AG10803 (cell line): Measurements from ENCODE around the gene KCNMB4.

Experiments
- DNase-seq: peaks from one replicate; pipeline ENCODE4 v3.0.0; 2010; ENCODE audit warnings: low read depth
- H3K4me3 ChIP-seq: 2 replicates; pipeline ENCODE4 v1.5.1; 2011; ENCODE audit warnings: mild to moderate bottlenecking, low read length, control low read depth
- TF ChIP-seq, protein P1 (sequence below): conservative IDR thresholded peaks from 2 replicates; pipeline ENCODE4 v1.5.1; 2011; ENCODE audit warnings: mild to moderate bottlenecking, low read length, control low read depth, inconsistent platforms

The KCNMB4 gene

GRCh38 chr12:70393787-70394499, 27.9 kb downstream of the KCNMB4 start:
- H3K4me3 ChIP-seq: no peak overlapping the region
- TF ChIP-seq, protein P1, sequence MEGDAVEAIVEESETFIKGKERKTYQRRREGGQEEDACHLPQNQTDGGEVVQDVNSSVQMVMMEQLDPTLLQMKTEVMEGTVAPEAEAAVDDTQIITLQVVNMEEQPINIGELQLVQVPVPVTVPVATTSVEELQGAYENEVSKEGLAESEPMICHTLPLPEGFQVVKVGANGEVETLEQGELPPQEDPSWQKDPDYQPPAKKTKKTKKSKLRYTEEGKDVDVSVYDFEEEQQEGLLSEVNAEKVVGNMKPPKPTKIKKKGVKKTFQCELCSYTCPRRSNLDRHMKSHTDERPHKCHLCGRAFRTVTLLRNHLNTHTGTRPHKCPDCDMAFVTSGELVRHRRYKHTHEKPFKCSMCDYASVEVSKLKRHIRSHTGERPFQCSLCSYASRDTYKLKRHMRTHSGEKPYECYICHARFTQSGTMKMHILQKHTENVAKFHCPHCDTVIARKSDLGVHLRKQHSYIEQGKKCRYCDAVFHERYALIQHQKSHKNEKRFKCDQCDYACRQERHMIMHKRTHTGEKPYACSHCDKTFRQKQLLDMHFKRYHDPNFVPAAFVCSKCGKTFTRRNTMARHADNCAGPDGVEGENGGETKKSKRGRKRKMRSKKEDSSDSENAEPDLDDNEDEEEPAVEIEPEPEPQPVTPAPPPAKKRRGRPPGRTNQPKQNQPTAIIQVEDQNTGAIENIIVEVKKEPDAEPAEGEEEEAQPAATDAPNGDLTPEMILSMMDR: no peak
- peak; percentile 71 for DNase-seq

GRCh38 chr12:70398002-70398401, 31.9 kb downstream of the KCNMB4 start:
- DNase-seq: no peak
- H3K4me3 ChIP-seq: no peak overlapping the region
- TF ChIP-seq, protein P1: no peak

DNA sequence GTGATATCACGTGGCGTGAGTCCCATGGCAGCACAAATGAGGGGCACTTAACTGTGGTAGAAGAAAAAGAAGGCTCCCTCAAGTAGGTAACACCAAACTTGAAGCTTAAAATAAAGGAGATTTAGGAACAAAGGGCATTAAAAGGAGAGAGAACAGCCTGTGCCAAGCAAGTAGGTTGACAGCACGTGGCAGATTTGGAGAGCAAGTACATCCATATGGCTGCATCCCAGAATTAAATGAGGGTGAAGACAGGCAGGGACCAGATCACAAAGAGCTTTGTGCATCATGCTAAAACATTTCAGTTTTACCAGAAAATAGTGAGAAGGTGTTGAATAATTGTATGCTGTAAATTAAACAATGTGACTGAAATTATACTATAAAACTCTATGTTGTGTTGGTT, 32.8 kb downstream of the KCNMB4 start:
- no peak for DNase-seq
- TF ChIP-seq, protein P1: no peak
- H3K4me3 ChIP-seq: no peak overlapping the region

- DNase-seq: no peak
- TF ChIP-seq, protein P1: no peak
- H3K4me3 ChIP-seq: no peak overlapping the region
Observed at GRCh38 chr12:70399311-70399710, 33.2 kb downstream of the KCNMB4 start.

GRCh38 chr12:70400124-70400523, 34.0 kb downstream of the KCNMB4 start:
- TF ChIP-seq, protein P1: no peak
- DNase-seq: no peak
- H3K4me3 ChIP-seq: no peak overlapping the region

GRCh38 chr12:70402597-70402996, 36.5 kb downstream of the KCNMB4 start:
- TF ChIP-seq, protein P1: peak; percentile 15; the same call in 1 of the 2 replicates
- H3K4me3 ChIP-seq: no peak overlapping the region
- DNase-seq: peak; percentile 4

DNA sequence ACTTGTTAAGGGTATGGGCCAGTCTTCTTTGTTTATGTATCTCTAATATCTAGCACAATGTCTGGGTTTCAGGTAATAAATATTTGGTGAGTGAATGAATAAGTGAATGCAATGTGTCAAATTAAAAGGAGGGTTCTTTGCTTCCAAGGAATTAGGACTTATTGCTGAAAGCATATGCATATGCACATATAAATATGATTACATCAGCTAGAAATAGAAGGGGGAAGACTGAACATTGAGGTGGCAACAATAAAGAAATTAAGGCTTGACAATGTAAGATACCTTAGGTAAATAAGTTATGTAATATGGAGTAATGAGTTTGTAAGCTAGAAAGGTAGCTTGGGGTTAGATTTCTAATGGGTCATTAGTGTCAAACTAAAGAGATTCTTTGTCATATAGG, 37.7 kb downstream of the KCNMB4 start:
- no peak for DNase-seq
- H3K4me3 ChIP-seq: no peak overlapping the region
- TF ChIP-seq, protein P1: no peak
